Measurements from ENCODE around the gene REEP5.

DNA sequence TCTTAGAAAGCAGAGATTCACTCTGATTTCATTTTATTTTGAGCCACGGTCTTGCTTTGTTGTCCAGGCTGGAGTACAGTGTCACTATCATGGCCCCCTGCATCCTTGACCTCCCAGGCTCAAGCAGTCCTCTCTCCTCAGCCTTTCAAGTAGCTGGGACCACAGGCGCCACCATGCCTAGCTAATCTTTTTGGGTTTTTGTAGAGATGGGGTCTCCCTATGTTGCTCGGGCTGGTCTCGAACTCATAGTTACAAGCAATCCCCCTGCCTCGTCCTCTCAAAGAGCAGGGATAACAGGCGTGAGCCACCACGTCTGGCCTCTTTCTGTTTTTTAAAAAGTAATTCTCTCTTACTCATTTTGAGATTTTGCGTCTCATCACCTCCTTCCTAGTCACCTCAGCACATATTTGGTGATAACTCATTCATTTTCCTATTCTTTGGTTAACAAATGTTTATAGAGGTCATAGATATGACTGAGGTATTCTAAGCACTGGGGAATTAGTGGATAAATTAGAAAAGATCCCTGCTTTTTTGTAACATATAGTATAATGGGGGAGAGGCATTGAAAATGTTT is 43.8 kb upstream of the REEP5 start:
- TF ChIP-seq, protein P1, sequence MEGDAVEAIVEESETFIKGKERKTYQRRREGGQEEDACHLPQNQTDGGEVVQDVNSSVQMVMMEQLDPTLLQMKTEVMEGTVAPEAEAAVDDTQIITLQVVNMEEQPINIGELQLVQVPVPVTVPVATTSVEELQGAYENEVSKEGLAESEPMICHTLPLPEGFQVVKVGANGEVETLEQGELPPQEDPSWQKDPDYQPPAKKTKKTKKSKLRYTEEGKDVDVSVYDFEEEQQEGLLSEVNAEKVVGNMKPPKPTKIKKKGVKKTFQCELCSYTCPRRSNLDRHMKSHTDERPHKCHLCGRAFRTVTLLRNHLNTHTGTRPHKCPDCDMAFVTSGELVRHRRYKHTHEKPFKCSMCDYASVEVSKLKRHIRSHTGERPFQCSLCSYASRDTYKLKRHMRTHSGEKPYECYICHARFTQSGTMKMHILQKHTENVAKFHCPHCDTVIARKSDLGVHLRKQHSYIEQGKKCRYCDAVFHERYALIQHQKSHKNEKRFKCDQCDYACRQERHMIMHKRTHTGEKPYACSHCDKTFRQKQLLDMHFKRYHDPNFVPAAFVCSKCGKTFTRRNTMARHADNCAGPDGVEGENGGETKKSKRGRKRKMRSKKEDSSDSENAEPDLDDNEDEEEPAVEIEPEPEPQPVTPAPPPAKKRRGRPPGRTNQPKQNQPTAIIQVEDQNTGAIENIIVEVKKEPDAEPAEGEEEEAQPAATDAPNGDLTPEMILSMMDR (IDR thresholded peaks at IDR 0.05; ENCODE audit: low read length), result no peak
- no peak for TF ChIP-seq EZH2phosphoT487 (IDR thresholded peaks at IDR 0.05; ENCODE audit: low read length)

All from MM.1S (cell line).